LNCAP (cell line): ENCODE measurements around the gene BOD1.

ENCODE experiments used
- TF ChIP-seq, protein P1 (sequence below): fragments of 450-650 bp; IDR thresholded peaks from 2 replicates; pipeline ENCODE4 v1.5.1; 2017; ENCODE audit warnings: mild to moderate bottlenecking

The BOD1 gene

DNA sequence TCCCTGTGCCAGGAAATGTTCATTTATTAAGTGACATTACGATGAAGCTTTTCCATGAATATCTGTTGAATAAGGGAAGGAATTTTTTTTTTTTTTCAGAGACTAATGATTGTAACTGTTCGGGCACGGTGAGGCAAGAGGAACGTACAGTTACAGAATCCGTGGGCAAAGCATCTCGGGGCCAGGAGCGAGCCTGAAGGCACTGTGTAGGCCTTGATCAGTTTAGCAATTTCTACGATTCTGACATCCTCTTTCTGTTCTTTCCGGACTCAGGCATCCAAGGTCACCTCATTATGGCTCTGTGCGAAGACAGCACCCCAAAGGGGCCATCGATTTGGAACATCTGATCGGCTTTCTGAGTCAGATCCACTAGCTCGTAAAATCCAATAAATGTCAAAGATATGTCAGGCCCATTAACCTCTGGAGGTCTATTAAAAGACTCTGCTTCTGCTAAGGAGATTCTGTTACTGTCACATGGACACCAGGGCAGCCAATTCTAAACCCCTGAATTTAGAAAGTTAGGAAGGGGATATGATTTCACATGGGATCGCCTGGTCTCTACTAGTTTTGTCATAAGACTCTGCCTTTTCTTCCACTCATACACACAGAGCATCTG lies 41.4 kb upstream of the BOD1 start:
- TF ChIP-seq, protein P1, sequence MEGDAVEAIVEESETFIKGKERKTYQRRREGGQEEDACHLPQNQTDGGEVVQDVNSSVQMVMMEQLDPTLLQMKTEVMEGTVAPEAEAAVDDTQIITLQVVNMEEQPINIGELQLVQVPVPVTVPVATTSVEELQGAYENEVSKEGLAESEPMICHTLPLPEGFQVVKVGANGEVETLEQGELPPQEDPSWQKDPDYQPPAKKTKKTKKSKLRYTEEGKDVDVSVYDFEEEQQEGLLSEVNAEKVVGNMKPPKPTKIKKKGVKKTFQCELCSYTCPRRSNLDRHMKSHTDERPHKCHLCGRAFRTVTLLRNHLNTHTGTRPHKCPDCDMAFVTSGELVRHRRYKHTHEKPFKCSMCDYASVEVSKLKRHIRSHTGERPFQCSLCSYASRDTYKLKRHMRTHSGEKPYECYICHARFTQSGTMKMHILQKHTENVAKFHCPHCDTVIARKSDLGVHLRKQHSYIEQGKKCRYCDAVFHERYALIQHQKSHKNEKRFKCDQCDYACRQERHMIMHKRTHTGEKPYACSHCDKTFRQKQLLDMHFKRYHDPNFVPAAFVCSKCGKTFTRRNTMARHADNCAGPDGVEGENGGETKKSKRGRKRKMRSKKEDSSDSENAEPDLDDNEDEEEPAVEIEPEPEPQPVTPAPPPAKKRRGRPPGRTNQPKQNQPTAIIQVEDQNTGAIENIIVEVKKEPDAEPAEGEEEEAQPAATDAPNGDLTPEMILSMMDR, result no peak

DNA sequence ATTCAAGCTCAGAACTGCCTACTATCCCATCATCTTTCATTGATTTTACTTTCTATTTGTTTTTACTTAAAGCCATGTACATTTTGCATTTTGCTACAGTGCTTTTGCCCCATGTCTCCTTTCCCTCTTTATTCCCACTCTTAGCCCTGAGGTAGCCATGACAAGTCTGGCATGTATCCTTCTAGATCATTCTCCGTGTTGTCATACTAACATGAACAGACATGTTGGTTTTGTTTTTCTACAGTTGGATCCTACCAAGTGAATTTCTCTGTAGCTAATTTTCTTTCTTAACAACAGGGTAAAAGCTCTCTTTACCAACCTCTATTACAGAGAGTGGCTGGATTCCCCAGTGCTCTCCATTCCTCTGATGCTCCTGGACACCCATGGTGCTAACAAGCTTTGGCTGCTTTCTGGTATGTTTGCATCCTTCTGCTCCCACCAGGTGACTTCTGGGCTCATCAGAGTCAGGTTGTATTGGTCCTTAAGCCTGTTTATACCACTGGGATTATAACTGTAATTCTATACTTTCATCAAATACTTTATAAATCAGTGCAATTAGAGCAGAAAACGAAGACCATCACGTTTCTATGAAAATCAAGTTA lies 38.8 kb upstream of the BOD1 start:
- TF ChIP-seq, protein P1, result no peak

DNA sequence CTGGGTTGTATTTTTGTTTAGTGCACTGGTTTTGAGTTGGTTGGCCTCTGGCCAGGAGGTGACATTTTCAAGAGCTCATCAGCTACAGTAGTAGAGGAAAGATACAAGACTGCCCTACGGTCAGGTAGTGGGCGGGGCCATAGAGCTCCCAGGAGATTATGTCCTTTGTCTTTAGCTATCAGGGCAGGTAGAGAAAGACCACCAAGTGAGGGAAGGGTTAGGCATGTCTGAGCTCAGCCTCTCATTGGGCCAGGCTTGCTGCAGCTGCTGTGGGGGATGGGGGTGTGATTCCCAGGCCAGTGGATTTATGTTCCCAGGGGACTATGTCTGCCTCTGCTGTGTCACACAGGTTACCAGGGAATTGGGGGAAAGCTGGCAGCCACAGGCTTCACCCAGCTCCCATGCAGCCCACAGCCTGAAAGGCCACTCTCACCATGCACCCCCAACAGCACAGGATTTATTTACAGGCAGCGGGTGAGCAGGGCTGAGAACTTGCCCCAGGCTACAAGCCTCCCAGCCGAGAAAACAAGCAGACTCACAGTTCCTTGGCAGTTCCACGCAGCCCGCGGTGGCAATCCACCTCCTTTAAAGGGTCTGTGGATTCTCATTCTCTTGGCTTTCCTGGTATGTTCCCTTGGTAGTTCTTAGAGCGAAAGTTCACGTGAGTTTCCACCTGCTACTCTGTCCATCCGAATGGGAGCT lies 37.5 kb upstream of the BOD1 start:
- TF ChIP-seq, protein P1, result no peak

DNA sequence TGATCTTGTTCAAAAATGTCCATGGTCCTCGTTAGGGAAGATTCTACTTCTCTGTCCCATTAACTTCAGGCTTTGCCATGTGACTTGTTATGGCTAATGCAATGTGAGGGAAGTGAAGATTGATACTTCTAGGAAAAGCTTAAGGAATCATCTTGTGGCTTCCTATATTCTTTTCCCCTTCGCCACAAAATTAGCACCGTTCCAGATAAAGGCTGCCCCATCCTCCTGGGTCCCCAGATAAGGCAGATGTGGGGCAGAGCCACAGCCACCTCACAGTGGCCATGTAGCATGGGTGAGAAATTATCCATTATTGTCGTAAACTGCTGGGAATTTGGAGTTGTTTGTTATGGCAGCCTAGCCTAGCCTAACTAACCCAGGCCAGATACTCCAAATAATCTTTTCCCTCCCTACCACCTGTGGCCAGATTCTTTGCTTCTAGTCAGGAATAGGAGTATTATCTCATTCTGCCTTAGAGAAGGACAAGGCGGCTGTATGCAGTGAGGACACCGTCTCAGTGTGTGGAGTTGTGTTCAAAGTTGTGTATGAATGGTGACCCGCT lies 31.9 kb upstream of the BOD1 start:
- TF ChIP-seq, protein P1, result no peak

DNA sequence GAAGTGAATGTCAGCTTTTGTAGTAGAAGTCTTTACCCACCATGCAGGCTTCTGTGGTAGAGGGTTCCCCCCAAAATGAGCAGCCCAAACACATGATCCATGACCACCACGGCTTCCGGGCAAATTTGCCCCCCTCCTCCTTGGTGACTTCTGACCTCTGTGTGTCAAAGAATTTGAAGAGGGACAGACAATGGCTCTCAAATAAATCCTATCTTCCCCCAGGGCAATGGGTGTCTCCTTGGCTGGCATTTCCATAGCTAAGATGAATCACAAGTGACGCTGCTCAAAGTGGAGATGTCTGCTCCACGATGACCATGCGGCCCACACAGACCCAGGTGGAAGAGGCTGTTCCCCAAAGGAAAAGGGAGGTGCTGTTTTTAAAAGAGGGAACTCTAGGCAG lies 30.2 kb upstream of the BOD1 start:
- TF ChIP-seq, protein P1, result no peak

DNA sequence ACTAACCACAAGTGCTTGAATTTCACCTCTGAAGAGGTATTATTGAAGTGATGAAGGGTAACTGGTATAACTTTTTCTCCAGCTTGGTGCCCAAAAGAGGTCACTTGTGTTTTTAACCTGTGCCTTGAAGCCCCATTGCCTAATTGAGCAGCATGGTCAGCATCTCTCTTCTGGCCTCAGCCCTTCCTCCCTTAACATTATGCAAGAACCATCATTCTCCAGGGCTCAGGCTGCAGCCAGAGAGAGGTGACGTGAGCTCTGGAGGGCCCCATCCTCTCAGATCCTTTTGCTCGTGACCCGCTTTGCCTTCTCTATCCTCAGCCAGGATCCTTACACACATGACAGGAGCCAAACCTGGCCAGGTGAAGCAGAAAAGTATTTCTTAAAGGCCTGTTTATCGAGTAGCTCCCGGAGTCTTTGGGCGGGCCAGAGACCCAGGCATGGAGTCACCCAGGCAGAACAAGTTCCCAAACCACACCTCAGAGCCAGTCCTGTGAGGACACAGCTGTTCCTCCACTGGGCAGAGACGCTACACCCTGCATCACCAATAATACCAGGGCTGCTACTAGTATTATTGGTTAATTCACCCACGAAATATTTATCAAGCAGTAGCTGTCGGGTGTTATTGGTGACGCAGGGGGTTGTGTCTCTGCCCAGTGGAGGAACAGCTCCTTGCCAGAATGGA lies 29.6 kb upstream of the BOD1 start:
- TF ChIP-seq, protein P1, result no peak

DNA sequence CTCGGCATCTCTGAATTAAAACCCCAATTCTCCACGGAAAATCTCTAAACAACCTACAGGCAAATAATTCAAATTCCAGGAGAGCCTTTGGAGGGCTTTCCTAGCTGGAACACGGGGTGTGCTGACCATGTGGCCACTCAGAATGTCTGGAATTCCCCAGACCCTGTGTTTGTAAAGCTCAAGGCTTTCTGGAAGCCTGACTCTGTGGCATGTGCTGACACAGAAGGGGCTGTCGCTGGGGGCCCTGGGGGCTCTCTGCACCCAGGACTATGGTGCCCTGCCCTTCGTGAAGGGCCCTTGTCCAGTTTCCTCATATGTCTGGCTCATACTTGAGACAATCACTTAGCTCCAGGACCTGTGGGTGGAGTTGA lies 29.0 kb upstream of the BOD1 start:
- TF ChIP-seq, protein P1, result no peak
